HG02798 (cell line): Measurements from ENCODE around the gene MICAL2.
A peak's percentile ranks its signal among the peaks of the same experiment; 100 is the strongest.

Experiments
- ATAC-seq: cut with Tn5 transposase; IDR thresholded peaks from one replicate; pipeline ENCODE4 v1.9.1; 2021; ENCODE audit warnings: mild to moderate bottlenecking; ENCODE audit not compliant: unreplicated experiment, poor library complexity

Gene MICAL2

GRCh38 chr11:12182676-12183541 lies 72.5 kb downstream of the MICAL2 start:
- no peak for ATAC-seq

GRCh38 chr11:12183827-12184620 lies 73.6 kb downstream of the MICAL2 start:
- ATAC-seq, result no peak

DNA sequence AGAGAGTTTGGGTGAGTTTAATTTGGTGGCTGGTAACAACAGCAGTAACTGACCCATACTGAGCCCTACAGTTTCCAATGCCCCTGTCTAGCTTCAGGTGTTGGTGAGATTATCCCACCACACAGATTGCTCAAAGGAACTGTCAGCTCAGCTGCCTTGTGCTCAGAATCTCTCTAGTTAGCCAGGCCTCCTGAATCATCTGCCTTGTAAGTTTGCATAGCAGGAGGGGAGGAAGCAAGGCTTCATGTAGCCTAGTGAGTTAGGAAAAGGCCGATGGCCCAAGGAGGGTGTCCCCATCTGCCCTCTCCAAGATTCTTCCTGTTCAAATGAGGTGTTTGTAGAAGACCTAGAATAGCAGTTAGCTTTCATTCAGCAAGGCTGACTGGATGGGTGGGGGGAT lies 74.3 kb downstream of the MICAL2 start:
- ATAC-seq, result no peak

- no peak for ATAC-seq
Observed at GRCh38 chr11:12185106-12185690, 74.8 kb downstream of the MICAL2 start.

DNA sequence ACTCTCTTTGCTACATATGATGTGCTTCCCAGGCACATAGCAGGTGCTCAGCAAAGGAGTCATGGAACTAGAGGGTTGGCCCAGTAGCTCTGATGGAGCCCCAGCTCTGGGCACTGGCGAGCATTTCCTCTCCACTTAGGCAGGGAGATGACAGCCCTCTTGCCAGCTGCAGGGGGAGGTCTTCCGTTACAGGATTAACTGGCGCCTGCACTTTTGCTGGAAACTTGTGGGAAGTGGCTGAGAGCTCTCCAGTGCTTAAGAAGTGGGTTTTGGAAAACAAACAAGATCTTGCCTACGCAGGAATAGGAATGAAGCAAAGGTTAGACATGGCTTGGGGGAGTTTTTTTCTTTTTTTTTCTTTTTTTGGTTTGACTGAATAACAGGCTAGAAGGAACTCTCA lies 75.5 kb downstream of the MICAL2 start:
- no peak for ATAC-seq

GRCh38 chr11:12186701-12187100 lies 76.3 kb downstream of the MICAL2 start:
- ATAC-seq, result no peak

DNA sequence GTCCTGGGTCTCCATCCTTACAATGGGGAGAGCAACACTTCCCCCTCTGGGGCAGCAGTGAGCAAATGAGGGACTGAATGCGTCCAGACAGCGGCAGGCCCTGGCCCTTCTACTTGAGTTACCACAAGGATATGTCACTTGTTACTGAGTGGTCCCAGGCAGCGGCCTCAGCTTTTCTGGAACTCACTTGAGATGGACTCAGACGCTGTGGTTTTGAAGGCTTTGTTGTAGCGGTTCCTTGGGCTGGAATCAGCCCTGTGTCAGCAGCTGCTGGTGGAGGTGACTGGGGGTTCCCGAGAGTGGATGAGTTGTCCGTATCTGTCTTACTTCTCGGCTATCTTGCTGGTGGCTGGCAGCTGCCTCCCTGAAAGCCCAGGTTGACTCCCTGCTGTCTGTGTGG lies 77.0 kb downstream of the MICAL2 start:
- ATAC-seq, result peak; percentile 61

GRCh38 chr11:12188548-12189317 lies 78.3 kb downstream of the MICAL2 start:
- ATAC-seq, result peak; percentile 74

GRCh38 chr11:12189543-12190235 lies 79.3 kb downstream of the MICAL2 start:
- ATAC-seq, result no peak

GRCh38 chr11:12190511-12190910 lies 80.1 kb downstream of the MICAL2 start:
- ATAC-seq, result no peak

DNA sequence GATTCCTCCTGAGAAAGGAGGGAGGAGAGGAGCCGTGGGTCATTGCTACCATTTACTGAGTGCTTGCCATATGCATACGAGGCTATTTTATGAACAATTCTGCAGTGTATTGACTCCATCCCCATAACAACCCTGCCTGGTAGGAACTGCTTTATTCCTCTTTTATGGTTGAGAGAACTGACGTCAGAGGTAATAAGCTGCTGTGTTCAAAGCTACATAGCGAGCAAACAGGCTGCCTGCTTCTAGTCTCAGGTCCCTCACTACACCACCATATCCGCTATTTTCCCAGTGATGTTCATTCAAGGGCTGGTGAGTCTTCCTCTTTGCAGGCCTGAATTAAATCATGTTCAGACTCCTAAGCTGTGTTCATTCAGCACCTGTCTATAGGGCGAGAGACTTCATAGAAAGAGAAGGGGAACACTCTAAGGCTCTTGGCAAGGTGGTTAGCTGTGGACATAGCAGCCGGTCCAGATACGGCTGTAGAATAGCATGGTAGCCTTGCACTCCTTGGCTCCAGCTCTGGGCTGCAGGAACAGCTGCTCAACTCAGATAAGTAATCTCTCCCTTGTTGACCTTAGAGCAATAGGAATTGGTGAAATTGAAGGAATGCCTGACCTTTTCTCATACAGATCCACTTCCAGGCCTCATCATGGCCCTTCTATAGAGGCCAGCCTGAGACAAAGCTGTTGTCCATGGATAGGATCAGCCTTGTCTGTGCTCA lies 82.6 kb downstream of the MICAL2 start:
- ATAC-seq, result no peak

DNA sequence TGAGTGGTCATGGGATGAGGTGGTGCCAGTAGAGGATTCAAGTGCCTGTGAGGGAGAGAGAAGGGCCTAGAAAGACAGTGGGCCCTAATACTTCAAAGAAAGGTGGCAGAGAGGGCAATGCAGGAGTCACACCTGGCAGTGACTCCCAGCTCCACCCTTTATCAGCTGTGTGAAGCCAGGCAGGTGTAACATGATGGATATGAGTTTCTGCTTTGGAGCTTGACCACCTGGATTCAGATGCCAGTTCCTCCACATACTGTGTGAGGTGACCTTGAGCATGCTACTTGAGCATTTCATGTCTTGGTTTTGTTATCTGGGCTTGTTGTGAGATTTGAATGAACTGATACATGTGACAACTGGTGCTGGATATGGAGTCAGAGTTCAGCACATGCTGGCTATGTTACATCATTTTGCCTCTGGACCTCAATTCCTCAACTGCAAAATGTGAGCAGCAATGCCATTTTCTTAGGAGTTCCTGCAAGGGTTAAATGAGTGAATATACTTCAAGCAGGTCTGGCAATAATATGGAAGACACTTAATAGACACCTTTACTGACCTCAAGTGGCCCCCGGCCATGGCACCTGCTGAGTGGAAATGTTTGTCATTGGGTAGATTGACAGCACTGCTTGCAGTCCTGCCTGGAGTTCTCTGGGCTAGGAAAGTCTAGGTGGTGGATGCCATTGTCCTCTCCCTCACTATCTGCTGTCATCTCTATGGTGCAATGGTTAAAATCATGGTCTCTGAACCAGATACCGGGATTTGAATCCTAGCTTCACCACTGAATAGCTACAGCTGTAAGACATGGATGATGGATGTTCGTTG lies 83.3 kb downstream of the MICAL2 start:
- no peak for ATAC-seq

- peak; percentile 59 for ATAC-seq
Observed at GRCh38 chr11:12195768-12196167, 85.4 kb downstream of the MICAL2 start.

- no peak for ATAC-seq
Observed at GRCh38 chr11:12196308-12196707, 85.9 kb downstream of the MICAL2 start.

DNA sequence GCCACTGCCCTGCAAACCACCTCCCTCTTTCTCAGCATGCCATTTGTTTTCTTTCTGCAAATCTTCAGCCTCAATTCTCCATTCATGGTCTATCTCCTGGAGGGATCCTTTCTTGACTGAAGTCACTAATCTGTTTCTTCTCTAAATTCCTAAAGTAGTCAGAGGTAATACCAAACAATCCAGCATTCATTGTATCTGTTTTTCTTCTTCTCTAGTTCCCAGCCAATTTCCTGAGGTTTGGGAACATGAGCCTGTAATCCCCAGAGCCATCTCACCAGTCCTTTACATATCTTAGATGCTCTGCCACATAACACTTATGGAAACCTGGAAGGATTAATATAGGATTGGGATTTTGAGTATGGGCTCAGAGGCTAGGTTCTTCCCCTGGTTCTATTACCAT lies 86.5 kb downstream of the MICAL2 start:
- no peak for ATAC-seq

- no peak for ATAC-seq
Observed at GRCh38 chr11:12198251-12199222, 88.1 kb downstream of the MICAL2 start.

DNA sequence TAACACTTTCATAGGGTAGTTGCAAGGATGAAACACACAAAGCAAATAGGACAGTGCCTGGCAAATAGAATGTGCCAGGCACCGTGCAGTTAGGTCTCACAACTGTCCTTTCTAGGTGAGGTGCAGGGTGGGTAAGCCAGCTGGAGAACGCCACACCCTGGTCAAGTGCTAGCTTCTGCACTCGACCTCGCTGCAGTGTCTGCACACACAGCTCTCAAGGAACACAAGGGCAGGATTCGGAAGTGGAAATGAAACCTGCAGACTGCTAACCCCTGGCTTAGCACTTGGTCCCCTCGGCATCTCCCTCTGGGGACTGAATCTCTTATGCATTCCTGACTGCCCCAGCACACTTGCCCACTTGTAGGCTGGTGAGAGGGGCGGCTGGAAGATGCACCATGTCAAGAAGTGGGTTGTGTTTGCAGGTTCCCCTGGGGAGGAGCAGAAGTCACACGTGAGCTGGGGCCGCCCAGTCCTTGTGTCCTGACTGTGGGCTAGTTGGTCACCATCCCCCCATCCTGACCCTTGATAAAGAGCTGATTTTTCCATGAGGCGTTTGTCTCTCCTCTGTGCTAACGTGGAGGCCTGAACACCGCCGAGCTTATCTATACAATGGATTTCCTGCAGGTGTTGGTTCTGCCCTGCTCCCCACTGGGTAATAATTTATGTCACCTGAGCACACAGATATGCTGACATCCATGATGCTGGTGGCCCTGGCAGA lies 89.0 kb downstream of the MICAL2 start:
- peak; percentile 81 for ATAC-seq
